HG03097 (cell line): ENCODE measurements around the gene PRSS1.
A peak's percentile ranks its signal among the peaks of the same experiment; 100 is the strongest.
"Not testable (repeated sequence)": the region's sequence is repeated elsewhere in the genome, so short reads cannot be mapped to it uniquely, and the experiment has no call there.

Source experiments
- ATAC-seq: cut with Tn5 transposase; IDR thresholded peaks from one replicate; pipeline ENCODE4 v1.9.1; 2021; ENCODE audit not compliant: unreplicated experiment, low FRiP score

Gene PRSS1

DNA sequence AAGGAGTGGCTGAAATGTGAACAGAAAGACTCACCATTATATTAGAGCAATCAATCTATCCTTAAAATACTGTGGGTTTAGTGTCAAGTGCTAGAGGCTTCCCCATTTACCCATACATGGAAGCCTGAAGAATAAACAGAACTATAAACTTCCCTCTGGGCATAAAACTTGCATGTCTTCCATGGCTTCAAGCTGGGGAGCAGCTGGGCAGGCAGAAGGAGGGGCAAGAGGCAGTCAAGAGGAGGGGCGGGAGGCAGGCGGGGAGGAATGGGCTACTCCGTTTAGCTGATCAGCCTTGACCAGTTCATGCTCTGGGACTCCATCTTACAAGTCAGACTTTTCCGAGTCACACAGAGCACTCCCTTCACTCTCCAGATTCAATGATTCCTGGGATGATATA, 3.5 kb upstream of the PRSS1 start:
- no peak for ATAC-seq

- no peak for ATAC-seq
Observed at GRCh38 chr7:142746264-142746663, 3.0 kb upstream of the PRSS1 start.

- not testable (repeated sequence) for ATAC-seq
Observed at GRCh38 chr7:142748410-142748809, 862 bp upstream of the PRSS1 start.

DNA sequence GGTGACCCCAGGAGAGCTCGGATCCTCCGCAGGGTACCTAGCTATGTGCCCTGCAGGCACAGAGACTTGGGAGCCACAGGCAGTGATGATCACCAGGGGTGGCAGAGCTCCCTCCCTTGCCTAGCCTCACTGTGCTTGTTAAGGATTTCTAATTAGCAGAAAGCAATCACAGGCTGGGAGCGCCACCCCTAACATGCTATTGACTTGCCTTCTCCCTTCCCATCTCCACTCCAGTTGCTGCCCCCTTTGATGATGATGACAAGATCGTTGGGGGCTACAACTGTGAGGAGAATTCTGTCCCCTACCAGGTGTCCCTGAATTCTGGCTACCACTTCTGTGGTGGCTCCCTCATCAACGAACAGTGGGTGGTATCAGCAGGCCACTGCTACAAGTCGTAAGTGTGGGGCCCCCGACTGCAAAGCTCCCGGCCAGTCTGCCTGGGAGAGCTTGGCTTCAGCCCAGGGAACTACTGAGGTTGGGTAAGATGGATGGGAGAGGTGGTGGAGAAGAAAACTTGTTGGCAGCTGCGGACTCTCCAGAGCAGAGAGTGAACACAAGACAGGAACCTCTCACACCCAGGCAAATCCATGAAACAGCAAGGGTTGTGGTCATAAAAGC, 1.2 kb downstream of the PRSS1 start:
- no peak for ATAC-seq

- ATAC-seq: not testable (repeated sequence)
Observed at GRCh38 chr7:142751526-142752175, 2.4 kb downstream of the PRSS1 start.

DNA sequence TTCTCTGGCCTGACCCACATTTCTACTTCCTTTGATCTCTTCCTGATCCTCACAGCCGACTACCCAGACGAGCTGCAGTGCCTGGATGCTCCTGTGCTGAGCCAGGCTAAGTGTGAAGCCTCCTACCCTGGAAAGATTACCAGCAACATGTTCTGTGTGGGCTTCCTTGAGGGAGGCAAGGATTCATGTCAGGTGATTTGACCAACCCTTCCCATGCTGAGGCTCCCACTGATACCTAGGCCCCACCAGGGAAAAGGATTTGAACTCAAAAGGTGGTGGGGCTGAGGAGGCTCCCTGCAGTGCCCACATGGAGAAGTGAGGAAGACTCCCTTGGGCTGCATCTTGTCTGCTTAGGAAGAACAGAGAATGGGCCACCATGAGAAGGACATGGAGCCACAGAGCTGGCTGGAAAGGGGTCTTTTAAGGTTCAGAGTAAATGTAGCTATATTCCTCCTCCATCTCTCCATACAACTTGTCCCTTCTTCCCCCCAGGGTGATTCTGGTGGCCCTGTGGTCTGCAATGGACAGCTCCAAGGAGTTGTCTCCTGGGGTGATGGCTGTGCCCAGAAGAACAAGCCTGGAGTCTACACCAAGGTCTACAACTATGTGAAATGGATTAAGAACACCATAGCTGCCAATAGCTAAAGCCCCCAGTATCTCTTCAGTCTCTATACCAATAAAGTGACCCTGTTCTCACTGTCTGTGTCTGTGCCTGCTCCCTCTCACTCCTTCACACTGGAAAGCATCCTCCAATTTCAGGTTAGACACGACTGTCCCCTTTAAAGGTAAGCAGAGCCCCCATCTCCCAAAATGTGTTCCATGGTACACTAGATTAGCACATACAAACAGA, 3.3 kb downstream of the PRSS1 start:
- no peak for ATAC-seq

GRCh38 chr7:142753366-142753765, 4.1 kb downstream of the PRSS1 start:
- ATAC-seq: no peak

GRCh38 chr7:142753925-142754491, 4.7 kb downstream of the PRSS1 start:
- not testable (repeated sequence) for ATAC-seq

DNA sequence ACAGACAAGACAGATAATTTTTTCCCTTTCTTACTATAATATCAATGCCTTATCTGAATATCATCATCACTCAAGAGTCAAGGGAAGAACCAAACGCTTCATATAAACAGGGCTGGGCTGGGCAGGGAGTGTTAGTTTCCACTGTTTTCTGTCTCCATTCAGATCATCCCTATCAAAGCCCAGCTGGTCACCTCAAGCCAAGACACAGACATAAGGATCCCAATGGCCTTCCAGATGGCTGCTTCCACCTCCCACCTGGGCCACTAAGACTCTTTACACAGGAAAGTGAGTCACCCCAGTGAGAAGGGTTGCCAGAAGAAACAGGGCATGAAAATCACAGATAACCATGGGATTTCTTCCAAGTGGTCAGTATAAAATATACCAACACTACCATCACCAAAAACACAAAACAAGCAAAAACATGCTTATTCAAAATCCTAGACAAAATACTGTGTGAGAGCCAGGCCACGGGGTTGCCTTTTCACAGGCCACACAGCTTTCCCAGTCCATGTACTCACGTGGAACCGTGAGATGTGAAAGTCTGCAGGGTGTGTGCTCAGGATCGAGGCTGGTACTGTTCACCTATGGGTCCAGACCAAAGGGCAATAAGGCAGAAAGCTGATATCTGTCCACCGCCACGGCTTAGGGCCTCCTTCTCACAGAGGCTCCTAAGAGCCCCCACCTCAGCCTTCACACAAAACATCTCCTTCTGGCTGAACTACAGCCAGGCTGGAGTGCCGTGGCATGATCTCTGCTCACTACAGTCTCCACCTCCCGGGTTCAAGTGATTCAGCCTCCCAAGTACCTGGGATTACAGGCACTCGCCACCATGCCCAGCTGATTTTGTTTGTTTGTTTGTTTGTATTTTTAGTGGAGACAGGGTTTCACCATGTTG, 5.7 kb downstream of the PRSS1 start:
- no peak for ATAC-seq

- ATAC-seq: not testable (repeated sequence)
Observed at GRCh38 chr7:142758312-142758711, 9.0 kb downstream of the PRSS1 start.

DNA sequence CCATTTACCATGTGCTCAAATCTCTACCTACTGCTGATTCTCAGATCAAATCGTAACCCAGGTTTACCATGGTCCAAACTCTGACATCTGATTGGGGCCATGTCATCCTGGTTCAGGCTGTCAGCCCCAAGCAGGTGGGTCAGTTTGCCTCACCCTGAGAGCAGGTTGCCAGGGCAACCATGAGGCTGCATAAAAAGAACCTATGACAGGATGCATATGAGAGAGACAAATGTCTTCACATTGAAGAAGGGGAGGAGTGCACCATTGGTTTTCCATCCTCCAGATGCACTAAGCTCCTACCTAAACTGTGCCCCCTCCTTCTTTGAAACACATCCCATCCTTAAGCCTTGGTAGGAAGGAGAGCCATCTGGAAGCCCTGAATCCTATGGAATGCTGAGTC, 10.2 kb downstream of the PRSS1 start:
- no peak for ATAC-seq

GRCh38 chr7:142760071-142760642, 10.9 kb downstream of the PRSS1 start:
- no peak for ATAC-seq

- ATAC-seq: not testable (repeated sequence)
Observed at GRCh38 chr7:142761606-142762005, 12.3 kb downstream of the PRSS1 start.

- no peak for ATAC-seq
Observed at GRCh38 chr7:142762104-142762503, 12.8 kb downstream of the PRSS1 start.

DNA sequence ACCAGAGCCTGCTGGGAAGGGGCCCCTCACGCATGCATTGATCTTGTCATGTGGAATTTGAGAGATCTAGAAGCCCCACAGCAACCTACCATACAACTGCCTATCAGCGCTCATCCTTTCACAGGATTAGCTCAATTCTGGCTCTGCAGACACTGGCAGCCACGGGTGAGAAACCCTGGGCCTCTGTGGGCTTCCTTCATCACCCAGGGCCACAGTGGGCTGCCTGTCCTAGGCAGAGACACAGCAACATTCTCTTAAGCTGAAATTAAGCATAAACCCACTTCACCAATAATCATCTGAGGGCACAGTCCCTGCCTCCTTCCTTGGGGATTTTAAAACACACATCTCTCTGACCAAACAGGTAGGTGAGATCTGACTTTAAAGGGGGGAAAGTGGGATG, 18.2 kb downstream of the PRSS1 start:
- ATAC-seq: no peak

- no peak for ATAC-seq
Observed at GRCh38 chr7:142767861-142768260, 18.6 kb downstream of the PRSS1 start.

GRCh38 chr7:142768885-142769284, 19.6 kb downstream of the PRSS1 start:
- ATAC-seq: not testable (repeated sequence)

- ATAC-seq: peak; percentile 12
Observed at GRCh38 chr7:142770661-142771352, 21.5 kb downstream of the PRSS1 start, which contains the start of gene PRSS2. TSS of gene PRSS2 (plus strand) at chr7:142770970. CDS start at chr7:142770983, 13 bp downstream.

DNA sequence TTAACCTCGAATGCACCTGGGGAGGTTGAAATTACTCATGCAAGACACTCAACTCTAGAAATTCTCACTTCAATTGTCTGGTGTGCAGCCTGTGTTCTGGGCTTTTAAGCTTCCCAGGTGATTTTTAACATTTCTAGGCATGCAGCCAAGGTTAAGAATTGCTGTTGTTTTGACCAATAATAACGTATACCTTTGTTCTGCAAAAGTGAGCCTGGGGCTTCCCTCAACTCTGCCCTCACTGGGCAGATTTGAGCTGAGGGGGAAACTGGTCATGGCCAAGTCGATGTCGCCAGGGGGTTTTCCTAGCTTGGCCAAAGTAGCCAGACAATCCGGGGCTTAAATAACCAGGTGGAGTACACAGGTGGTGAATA, 22.1 kb downstream of the PRSS1 start:
- ATAC-seq: peak; percentile 51
